Measurements from ENCODE around the gene KLF6.
A peak's percentile ranks its signal among the peaks of the same experiment; 100 is the strongest.

The KLF6 gene

DNA sequence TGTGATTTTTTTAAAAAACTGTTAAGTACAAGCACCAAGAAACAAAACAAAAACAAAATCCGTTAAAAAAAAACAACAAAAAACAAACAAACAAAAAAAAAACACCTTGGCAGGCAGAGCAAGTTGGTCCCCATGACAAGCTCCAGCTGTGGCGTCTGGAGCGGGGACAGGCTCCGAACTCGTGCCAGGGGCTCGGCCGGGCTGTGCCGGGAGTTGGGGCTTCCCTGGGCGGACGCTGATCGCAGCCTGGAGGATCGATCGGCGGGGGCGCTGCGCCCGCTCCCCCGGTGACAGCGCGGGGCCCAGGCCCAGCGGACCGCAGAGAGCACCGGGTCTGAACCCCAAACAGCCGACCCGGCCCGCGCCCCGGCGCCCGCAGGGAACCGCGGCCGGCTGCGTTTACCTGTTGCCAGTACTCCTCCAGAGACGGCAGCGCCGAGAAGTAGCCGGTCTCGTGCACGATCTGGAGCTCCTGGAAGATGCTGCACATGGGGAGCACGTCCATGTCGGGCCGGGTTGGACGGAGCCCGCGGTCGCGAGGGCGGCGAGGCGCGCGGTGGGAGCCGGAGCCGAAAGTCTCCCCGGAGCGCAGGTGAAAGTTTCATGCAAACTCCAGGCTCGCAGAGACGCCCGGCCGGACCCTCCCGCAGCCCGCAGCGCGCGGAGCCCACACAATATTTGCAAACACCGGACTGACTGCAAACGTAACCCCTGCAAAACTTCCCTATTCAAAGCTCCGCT, at the start of gene KLF6:
Gene KLF6 (minus strand): TSS at position 700 of the 741 bp plus-strand sequence. CDS start 195 bp downstream, at position 505.
- peak; percentile 29 for DNase-seq (ENCODE audit: low read depth)

DNA sequence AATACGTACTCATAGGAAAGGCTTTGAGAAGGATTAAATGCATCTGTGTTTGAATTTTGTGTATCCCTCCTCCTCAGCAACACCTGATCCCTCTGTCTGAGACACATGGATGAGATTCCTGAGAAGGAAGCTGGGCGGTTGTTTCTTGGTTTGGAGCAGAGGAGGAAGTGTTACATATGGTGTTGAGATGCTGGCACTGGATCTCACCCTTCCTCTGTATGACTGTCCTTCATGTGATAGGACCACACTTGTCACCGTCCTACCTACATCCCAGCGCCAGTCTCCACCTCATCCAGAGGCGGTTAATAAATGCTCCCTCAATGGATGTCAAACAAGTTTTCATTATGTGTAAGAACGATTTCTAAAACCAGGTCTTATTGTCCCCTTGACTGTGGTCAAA, 49.4 kb upstream of the KLF6 start:
- no peak for DNase-seq (ENCODE audit: low read depth)

DNA sequence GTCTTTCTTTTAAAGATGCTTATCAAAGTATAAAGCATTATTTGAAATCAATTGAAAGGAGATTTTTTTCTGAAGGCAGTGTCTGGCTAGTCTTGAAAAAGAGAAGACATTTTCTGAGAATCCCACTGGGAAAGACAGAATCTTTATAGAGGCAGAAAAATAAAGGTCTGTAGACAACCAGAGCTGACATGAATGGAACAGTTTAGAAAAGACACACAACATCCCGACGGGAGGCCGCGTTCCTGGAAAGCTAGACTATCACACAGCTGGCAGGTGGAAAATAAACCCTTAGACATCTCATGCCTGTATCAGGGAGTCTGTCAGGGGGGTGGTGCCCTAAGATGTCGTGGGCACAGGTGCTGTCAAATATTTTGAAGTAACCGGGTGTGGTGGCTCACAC, 48.0 kb upstream of the KLF6 start:
- DNase-seq (ENCODE audit: low read depth), result no peak

DNA sequence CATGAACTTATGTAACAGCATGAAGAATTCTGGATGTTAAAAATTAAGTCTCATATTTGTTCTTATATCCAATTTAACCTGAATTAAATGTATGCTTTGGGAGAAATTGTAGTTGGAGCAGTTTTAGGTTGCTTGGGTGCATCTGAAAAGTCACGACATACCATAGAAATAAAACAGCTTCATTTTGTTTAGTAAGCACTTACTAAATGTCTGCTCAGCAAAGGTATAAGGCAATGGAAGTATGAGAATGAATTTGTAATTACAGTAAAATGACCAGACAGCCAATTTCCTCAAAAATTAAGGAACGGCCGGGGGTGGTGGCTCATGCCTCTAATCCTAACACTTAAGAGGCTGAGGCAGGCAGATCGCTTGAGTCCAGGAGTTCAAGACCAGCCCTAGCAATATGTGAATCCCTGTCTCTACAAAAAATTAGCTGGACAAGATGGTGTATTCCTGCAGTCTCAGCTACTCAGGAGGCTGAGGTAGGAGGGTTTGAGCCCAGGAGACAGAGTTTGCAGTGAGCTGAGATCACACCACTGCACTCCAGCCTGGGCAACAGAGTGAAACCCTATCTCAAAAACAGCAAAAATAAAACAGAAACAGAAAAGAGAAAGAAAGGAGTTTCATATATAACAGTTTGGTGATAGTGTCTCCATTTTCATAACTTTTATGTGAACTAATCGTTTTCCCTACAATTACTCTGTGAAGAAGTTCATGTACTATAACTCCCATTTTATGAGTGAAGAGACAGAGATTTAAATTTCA, 47.2 kb upstream of the KLF6 start:
- DNase-seq (ENCODE audit: low read depth), result no peak

DNA sequence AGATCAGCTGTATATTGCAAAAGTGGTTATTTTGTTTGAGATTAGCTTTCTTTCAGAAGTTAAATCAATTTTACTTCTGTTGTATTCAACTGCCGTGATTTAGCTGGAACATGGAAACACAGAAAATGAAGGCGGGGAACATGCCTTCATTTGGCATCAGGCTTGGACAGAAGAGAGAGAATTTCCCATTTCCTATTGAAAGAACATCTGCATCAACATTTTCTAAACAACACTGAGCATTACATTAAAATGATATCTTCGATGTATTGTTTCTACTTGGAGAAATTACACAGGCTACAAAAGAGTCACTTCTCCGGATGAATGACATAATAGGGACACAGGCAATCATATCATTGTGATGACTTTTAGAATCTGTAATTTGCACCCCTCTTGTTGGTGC, 46.6 kb upstream of the KLF6 start:
- no peak for DNase-seq (ENCODE audit: low read depth)

DNA sequence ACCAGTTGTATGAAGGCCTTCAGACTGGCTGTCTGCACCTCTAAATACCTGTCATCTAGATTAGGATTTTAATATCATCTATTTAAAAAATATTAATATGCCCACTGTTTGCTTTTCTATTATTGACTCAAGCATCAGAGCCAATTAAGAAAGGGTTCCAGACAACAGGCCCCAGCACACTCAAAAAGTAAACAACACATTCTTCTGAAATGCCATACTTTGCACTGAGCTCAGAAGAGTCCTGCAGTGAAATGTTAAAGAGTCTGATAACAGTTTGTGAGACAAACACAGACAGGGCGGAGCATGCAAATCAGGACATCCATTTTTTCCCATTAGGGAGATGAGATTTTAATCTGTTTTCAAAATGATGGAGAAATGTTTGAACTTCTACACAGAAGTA, 45.9 kb upstream of the KLF6 start:
- DNase-seq (ENCODE audit: low read depth), result peak; percentile 75

DNA sequence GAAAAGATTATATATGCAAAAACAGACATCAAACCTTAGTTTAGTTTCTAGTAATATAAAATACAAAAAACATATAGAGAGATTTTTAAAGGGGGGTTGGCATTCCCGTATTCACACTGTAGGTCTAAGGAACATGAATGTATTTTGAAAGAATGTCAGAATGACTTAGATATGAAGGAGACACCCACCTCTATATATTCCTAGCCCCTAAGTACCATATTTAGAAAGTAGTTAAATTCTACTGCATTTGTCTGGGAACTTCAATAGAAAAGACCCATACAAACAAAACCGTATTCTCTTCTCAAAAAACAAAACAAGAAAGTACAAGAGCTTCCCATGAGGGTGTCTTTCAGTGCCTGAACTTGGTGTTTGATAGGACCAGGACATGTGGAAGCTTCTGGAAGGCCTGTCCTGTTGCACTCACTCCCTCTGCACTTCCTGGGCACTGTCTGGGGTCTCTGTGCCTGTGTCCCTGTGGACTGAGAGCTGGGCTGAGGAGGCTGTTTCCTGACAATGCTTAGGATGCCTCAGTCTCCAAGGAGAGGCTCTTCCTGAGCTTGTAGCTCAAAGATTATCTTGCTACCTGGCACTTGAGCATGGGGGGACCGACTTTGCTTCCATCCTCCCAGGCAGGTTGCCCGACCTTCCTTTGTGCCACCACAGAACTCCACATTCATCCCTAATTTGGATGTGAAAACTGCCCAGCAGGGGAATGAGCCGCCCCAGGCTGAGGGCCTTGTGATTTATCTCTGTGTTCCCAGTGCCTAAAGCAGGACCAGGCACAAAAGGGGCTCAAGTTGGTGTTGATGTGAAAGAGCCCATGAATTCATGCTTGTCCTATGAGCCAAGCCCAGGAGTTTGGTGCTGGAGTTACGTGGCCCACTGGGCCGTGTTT, 44.4 kb upstream of the KLF6 start:
- DNase-seq (ENCODE audit: low read depth), result peak; percentile 15

DNA sequence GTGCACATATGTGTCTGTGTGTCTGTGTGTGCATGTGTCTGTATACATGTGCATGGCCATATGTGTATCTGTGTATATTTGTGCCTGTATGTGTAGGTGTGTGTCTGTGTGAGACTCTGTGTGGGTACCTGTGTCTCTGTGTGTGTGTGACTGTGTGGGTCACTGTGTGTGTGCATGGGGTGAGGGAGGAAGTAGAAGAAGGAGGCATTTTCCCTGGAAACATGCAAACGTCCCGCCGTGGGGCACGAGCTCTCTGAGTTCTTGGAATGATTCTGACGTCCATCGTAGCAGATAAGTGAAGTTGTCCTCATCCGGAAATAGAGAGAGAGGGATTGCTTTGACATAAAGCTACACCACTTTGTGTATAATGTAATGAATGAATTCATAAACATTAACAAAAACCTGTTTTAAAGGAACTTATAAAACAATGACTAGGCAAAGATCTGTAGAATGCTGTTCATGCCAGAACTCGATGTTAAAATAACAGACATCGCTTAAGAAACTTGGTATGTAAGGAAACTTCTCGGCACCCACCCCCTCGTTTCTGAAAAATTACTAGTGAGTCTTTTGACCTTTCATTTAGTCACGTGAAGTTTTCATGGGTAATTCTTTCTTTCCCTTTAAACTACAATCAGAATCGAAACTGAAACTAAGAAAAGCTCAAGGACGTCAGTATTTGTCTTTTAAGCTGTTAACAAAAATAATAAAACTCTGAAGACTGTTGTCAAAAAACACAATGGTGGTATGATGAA, 43.6 kb upstream of the KLF6 start:
- DNase-seq (ENCODE audit: low read depth), result peak; percentile 89

DNA sequence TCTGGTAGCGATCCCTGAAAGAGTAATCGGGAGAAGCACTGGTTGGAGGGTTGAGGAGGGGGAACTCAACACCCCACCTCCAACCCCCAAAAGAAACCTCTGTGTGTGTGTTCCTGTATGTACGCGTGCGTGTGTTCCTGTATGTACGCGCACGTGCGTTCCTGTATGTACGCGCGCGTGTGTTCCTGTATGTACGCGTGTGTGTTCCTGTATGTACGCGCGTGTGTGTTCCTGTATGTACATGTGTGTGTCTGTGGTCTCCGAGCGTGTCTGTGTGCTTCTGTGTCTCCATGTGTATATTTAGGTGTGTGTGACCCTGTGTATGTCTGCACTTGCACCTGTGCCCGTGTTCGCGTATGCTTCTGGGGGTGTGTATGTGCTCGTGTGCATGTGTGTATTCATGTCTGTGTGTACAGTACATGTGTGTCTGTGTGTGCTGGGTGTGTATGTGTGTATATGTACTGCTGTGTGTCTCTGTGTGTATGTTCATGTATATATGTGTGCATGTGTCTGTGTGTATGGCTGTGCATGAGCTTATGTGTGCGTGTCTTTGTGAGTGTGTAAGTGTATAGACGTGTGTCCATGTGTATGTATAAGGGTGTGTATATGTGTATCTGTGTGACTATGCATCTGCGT, 42.9 kb upstream of the KLF6 start:
- DNase-seq (ENCODE audit: low read depth), result no peak

DNA sequence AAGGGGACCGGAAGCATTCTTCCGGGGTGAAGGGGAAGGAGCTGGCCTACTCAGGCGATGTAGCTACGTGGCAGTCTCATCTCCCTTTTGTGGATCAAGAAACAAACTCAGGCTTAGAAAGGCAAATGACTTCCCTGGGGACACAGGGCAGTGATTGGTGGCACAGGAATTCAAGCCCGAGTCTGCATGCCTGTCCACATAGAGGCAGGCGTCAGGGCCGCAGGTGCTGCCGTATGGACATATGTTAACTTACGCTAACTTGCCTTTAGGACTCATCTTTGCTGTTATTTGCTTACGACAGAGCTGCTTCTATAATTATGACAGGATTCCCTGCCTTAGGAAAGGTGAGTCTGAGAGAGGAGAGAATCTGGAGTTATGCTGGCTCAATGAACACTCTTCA, 42.3 kb upstream of the KLF6 start:
- DNase-seq (ENCODE audit: low read depth), result no peak

DNA sequence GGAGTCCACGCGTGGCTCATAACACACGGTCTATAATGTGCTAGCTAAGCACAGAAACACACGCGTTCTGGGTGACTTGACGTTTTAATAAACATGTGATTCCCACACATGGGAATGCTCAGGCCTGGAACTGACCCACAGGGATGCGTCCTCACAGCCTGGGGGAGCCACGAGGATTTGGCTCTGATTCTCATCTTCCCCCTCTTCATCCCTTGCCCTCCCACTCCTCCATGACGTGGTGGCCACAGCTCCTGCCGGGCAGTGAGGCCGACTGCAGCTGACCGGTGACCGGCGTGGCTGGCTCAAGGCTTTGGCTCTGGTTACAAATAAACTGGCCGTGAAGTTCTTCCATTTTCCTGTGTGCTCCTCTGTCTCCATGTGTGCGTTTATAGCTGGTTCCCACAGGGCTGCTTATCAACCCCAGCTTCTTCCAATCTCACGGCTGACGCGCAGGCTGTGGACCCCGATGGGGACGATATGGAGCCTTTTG, 40.9 kb upstream of the KLF6 start:
- DNase-seq (ENCODE audit: low read depth), result peak; percentile 12

DNA sequence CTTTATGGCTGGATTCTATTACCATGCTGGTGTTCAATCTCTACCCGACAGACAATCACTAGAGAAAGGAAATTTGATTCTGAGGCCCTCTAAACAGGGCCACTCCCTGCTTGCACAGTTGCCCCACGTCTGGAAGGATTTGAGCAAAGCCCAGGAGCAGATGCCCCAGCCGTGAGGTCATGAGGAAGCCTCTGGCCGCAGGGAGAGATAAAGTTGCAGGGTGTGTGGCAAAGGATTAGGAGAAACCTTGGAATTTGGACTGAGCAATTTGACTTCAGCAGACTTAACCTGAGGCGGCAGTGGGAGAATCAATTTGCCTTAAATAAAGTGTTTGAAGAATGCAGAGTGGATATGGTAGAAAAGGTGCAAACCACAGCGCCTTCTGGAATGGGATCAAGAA, 40.2 kb upstream of the KLF6 start:
- peak; percentile 93 for DNase-seq (ENCODE audit: low read depth)

DNA sequence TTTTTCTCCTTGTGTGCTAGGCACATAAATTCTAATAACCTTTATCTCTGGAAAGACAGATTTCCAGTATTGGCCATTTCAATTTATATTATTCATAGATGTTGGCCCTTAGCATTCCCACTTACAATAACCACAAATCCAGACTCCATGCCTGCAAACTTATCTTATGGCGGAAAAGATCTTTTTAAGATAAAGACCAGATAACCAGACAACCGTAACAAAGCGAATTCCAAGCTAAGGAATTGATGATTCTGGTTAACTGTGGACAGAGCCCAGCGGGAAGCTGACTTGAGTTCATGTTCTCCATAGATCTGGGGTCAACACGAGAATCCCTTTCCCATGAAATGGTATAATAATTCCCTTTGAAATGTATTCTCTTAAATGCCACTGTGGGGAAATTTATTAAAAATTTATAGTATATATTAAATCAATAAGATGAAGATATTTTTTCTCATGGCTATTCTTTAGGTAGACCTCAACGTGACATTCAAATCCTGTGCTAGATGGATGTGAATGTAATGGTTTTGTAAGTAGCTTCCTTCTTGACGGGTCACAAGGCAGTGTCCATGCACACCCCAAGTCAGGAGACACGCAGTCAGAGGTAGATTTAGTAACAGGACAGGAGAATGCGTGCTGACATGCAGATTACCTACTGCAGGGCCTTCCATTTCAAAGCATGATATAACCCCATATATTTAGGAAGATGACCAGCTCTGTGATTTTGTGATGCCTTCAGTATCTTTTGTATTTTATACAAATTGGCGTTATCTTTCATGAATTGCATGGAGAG, 37.7 kb upstream of the KLF6 start:
- no peak for DNase-seq (ENCODE audit: low read depth)

DNA sequence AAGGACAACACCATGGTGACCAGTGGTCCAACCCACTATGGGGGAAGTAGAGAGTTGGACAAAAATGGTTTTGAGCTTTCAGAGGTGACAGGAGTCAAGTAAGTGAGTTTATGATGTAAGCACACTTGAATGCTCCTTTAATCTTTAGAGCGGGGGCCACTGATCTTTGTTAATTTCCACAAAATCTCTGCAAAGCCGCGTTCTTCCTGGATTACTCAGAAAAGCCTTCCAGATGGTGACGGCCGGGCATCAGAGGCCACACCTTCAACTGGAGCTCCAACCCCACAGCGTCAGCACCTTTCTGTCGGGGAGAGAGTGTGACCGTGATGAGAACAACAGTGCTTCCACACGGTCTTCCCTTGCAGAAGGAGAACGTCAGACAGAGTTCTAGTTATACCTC, 35.2 kb upstream of the KLF6 start:
- DNase-seq (ENCODE audit: low read depth), result peak; percentile 97

DNA sequence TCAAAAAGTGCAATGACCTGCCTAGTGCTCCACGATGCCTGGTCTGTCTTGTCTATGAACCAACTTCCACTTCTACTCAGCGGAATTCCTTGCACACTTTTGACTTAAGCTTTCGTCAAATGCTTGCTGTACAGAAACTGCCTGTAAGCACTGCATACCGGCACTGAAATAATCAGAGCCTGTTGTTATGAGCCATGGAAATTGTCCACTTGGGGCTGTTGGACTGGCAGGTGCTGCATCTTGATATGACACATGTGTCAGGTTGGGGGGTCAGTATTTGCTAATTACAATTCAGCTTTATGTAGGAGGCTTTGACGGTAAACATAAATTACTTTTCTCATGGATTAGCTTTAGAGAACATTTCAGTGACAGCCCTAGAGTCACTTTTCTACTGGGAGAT, 32.0 kb upstream of the KLF6 start:
- no peak for DNase-seq (ENCODE audit: low read depth)

DNA sequence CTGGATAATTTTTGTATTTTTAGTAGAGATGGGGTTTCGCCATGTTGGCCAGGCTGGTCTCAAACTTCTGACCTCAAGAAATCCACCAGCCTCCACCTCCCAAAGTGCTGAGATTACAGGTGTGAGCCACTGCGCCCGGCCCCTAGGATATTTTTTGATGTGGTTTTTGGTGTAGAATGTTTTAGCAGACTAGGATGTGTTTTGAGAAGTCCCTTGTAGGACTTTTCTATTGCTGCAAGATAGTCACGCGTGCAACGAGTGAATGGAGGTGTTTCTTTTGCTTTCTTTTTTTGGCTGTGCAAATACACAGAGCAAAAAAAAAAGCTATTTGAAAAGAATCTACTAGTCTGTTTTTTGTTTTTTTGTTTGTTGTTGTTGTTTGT, 29.8 kb upstream of the KLF6 start:
- DNase-seq (ENCODE audit: low read depth), result no peak

DNA sequence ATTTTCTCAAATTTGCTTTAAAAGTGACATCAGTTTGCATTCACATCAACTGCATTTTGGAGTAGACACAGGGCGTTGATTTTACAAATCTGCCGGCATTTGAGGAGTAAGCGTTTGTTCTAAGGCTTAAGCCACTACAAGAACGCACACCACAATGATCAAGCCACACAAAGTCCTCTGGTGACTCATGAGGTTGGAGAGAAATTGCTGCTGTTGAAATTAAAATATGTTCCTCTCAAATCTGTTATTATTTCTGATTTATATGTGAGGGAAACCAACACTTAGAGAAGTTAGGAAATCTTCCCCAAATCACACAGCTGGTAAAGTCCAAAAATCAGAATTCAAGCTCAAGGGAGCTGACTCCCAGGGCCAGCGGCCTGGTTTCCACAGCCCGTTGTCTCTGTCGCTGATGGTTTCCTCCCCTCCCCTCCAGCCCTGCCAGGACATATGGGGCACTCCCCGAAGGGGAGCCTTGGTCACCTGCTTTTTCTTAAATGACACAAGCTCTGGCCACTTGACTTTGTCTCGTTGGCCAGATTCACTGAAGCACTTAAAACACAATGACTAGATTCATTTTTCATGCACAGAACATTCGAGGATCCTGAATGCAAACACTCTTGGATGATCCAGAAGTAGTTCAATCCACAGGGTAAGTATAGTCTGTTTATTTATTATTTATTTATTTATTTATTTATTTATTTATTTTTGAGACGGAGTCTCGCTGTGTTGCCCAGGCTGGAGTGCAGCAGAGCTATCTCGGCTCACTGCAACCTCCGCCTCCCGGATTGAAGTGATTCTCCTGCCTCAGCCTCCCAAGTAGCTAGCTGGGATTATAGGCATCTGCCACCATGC, 29.2 kb upstream of the KLF6 start:
- peak; percentile 91 for DNase-seq (ENCODE audit: low read depth)

DNA sequence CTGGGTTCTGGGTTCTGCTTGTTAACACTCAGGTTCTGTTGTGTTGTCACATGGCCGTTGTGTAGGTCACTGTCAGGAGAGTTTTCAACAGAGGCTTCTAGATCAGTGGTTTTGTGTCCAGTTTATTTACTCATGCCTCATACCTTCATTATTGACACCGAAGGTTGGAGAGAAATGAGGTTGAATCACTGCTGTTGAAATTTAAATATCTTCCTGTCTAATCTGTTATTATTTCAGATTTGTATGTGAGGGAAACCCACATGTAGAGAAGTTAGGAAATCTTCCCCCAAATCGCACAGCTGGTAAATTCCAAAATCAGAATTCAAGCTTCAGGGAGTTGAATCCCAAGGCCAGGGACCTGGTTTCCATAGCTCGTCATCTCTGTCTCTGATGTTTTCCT, 28.3 kb upstream of the KLF6 start:
- peak; percentile 76 for DNase-seq (ENCODE audit: low read depth)

DNA sequence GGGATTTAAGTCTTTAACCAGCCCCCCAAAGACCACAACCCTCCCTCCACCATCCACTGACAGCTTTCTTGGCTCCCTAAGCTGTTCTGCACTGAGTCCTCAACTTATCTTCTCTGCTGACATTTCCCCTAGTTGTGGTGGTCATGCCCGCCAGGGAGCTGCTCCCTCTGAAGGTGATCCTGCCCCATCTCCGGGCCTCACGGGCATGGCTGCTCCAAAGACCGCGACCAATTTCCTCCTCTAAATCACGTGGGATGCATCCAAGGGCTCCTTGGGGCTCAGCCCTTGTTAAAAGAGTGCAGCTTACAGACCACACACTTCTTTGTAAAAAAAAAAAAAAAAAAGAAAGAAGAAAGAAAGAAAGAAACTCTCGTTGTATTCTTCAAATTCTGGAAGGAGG, 27.1 kb upstream of the KLF6 start:
- no peak for DNase-seq (ENCODE audit: low read depth)
